Activated CD8-positive, alpha-beta memory T cell treated with anti-CD3 and anti-CD28 coated beads, Interleukin-2, amount 50 U/mL, for 24 hours (primary cell): ENCODE data around the gene PWWP2B.

Experiments
- DNase-seq: peaks from one replicate; pipeline ENCODE4 v3.0.0-alpha.2; 2020; ENCODE audit errors: extremely low read depth

Gene PWWP2B

GRCh38 chr10:132419538-132420468 lies 22.8 kb downstream of the PWWP2B start:
- no peak for DNase-seq

GRCh38 chr10:132420469-132420980 lies 23.5 kb downstream of the PWWP2B start:
- no peak for DNase-seq

GRCh38 chr10:132420981-132421846 lies 24.2 kb downstream of the PWWP2B start:
- no peak for DNase-seq

- DNase-seq = no peak
These were observed 25.1 kb downstream of the PWWP2B start for GRCh38 chr10:132421847-132422751.

GRCh38 chr10:132422903-132423825 lies 26.2 kb downstream of the PWWP2B start:
- no peak for DNase-seq

- DNase-seq = no peak
These were observed 27.2 kb downstream of the PWWP2B start for GRCh38 chr10:132423966-132424861.

- no peak for DNase-seq
These were observed 28.2 kb downstream of the PWWP2B start for GRCh38 chr10:132425029-132425756.

- no peak for DNase-seq
These were observed 28.8 kb downstream of the PWWP2B start for GRCh38 chr10:132425757-132426155.

GRCh38 chr10:132427006-132427771 lies 30.2 kb downstream of the PWWP2B start:
- DNase-seq = no peak

- DNase-seq = no peak
These were observed 31.0 kb downstream of the PWWP2B start for GRCh38 chr10:132427939-132428367.

GRCh38 chr10:132428486-132428995 lies 31.5 kb downstream of the PWWP2B start:
- no peak for DNase-seq

GRCh38 chr10:132429281-132430230 lies 32.6 kb downstream of the PWWP2B start:
- DNase-seq = no peak

GRCh38 chr10:132430231-132430743 lies 33.3 kb downstream of the PWWP2B start:
- no peak for DNase-seq

GRCh38 chr10:132430861-132431271 lies 33.9 kb downstream of the PWWP2B start:
- DNase-seq = no peak

- DNase-seq = no peak
These were observed 34.7 kb downstream of the PWWP2B start for GRCh38 chr10:132431537-132432175.

GRCh38 chr10:132432176-132432540 lies 35.2 kb downstream of the PWWP2B start:
- no peak for DNase-seq
